HepG2 (cell line): ENCODE results near the gene C1orf226.

ENCODE experiments used
- PTBP1 ChIP-seq: fragments of 200-400 bp; formaldehyde crosslinking; IDR thresholded peaks from 2 replicates; pipeline ENCODE4 v1.6.1; 2018; ENCODE audit warnings: low read length, low read depth; ENCODE audit not compliant: poor library complexity, severe bottlenecking
- ZNF709 ChIP-seq: sonication (generic); formaldehyde crosslinking; IDR thresholded peaks from 2 replicates; pipeline ENCODE4 v1.5.0; 2020; ENCODE audit warnings: mild to moderate bottlenecking, missing genetic modification reagents

DNA sequence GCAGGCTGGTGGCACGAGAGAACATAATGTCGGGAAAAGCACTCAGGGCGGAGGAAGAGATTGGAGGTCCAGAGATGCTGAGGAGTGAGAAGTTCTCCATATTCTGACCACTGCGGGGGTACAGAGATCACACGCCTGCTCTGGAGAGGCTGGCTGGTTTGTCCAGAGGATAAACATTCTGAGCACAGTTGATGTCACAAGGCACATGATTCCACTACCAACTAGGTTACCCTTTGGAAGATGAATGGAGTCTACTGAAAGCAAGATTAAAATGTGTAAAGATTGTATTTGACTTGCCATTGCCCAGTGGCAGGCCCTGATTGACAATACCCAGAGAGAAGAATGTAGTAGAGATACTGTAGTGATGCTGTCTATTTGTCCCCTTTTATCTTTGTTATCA lies 4.8 kb upstream of the C1orf226 start, which contains the start of gene SPATA46:
- TF ChIP-seq ZNF709 (CRISPR knock-in tag) (no peak), PTBP1 (no peak)
